Activated naive CD8-positive, alpha-beta T cell treated with anti-CD3 and anti-CD28 coated beads, Interleukin-2, amount 50 U/mL, for 24 hours (primary cell): ENCODE data around the gene LMX1B.

Experiments used
- ATAC-seq: fragments of 150-1000 bp; cut with Tn5 transposase; one replicate; pipeline ENCODE4 v1.10.0; 2021
- DNase-seq: peaks from one replicate; pipeline ENCODE4 v3.0.0; 2021
- H3K27ac Mint-ChIP-seq: one replicate; pipeline ENCODE4 v1.8.0; 2021; ENCODE audit warnings: mild to moderate bottlenecking, mixed read lengths
- H3K27me3 Mint-ChIP-seq: one replicate; pipeline ENCODE4 v1.8.0; 2021; ENCODE audit warnings: mixed read lengths
- H3K36me3 Mint-ChIP-seq: one replicate; pipeline ENCODE4 v1.8.0; 2021; ENCODE audit warnings: low read depth, mixed read lengths
- H3K4me1 Mint-ChIP-seq: one replicate; pipeline ENCODE4 v1.8.0; 2021; ENCODE audit warnings: mixed read lengths
- H3K4me3 Mint-ChIP-seq: one replicate; pipeline ENCODE4 v1.8.0; 2021; ENCODE audit warnings: mild to moderate bottlenecking, moderate library complexity, mixed read lengths
- H3K9me3 Mint-ChIP-seq: one replicate; pipeline ENCODE4 v1.8.0; 2021; ENCODE audit warnings: mixed read lengths

LMX1B gene

DNA sequence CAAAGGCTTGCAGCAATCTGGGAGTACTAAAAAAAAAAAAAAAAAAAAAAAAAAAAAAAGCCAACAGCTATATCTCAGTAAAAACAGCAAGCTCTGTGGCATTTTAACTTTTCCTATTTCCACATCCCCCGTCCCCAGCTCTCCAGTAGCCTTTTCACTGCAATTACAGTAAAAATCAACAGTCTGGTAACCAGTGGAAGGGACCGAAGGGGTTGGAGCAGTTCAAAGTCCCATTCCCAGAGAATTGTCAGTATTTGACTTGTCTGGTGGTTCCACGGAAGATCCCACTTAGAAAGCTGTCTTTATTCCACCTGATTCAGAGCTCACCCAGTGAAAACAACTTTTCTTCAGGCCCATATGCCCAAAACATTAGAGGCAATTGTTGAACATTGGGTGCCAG lies 119.3 kb downstream of the LMX1B start:
- no peaks in the 10 kb centered on the region for H3K4me1 Mint-ChIP-seq
- no peak overlapping the region for H3K4me3 Mint-ChIP-seq
- no peak for DNase-seq
- no peak for ATAC-seq
- H3K27me3 Mint-ChIP-seq = peaks cover 2% of the 10 kb centered on the region
- no peaks in the 10 kb centered on the region for H3K36me3 Mint-ChIP-seq
- no peak overlapping the region for H3K27ac Mint-ChIP-seq
- peaks cover 16% of the 10 kb centered on the region for H3K9me3 Mint-ChIP-seq

DNA sequence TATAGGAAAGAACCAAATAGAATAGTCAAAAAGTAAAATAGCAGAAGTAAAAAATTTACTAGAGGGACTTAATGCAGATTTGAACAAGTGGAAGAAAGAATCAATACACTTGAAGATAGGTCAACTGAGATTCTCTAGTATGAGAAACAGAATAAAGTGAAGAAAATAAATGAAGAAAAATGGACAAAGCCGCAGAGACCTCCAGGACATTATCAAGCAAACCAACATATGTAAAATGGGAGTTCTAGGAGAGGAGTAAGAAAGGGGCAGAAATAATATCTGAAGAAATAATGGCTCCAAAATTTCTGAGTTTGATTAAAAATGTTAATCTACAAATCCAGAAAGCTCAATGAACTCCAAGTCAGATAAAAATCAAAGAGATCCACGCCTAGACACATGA lies 121.1 kb downstream of the LMX1B start:
- DNase-seq (no peak), ATAC-seq (no peak)
- Mint-ChIP-seq H3K27me3 (no peaks in the 10 kb centered on the region), H3K27ac (no peak overlapping the region), H3K4me3 (no peak overlapping the region), H3K9me3 (peaks cover 16% of the 10 kb centered on the region), H3K4me1 (no peaks in the 10 kb centered on the region), H3K36me3 (no peaks in the 10 kb centered on the region)

GRCh38 chr9:126735482-126735881 lies 121.8 kb downstream of the LMX1B start:
- ATAC-seq (no peak), DNase-seq (no peak)
- no peaks in the 10 kb centered on the region for H3K4me1 Mint-ChIP-seq
- H3K4me3 Mint-ChIP-seq = no peak overlapping the region
- H3K27ac Mint-ChIP-seq = no peak overlapping the region
- H3K9me3 Mint-ChIP-seq = peaks cover 16% of the 10 kb centered on the region
- no peaks in the 10 kb centered on the region for H3K36me3 Mint-ChIP-seq
- H3K27me3 Mint-ChIP-seq = no peaks in the 10 kb centered on the region

GRCh38 chr9:126738553-126738952 lies 124.8 kb downstream of the LMX1B start:
- H3K27ac Mint-ChIP-seq = no peak overlapping the region
- no peak for DNase-seq
- H3K36me3 Mint-ChIP-seq = no peaks in the 10 kb centered on the region
- peaks cover 16% of the 10 kb centered on the region for H3K9me3 Mint-ChIP-seq
- peak; percentile 49 for ATAC-seq
- H3K27me3 Mint-ChIP-seq = no peaks in the 10 kb centered on the region
- no peak overlapping the region for H3K4me3 Mint-ChIP-seq
- no peaks in the 10 kb centered on the region for H3K4me1 Mint-ChIP-seq

DNA sequence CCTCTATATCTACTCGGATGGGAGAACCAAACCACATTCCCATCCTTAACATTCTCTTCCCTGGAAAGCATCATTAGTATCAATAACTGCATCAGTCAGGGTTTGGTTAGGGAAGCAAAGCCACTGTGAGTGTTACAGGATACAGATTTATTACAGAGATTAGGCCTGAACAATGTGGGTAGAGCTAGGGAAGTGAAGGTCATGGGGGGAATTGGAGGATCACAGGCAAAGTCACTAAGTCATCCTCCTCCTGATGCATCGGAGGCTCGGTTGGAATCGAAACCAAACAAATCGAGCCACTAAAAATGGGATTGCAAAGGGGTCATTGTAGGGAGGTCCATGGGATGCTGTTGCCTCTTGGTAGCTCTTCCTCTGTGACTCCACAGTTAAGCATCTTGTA lies 129.3 kb downstream of the LMX1B start:
- H3K9me3 Mint-ChIP-seq = no peaks in the 10 kb centered on the region
- no peak overlapping the region for H3K27ac Mint-ChIP-seq
- no peak for ATAC-seq
- peaks cover 2% of the 10 kb centered on the region for H3K27me3 Mint-ChIP-seq
- no peak for DNase-seq
- no peaks in the 10 kb centered on the region for H3K36me3 Mint-ChIP-seq
- peaks cover 22% of the 10 kb centered on the region for H3K4me1 Mint-ChIP-seq
- no peak overlapping the region for H3K4me3 Mint-ChIP-seq

DNA sequence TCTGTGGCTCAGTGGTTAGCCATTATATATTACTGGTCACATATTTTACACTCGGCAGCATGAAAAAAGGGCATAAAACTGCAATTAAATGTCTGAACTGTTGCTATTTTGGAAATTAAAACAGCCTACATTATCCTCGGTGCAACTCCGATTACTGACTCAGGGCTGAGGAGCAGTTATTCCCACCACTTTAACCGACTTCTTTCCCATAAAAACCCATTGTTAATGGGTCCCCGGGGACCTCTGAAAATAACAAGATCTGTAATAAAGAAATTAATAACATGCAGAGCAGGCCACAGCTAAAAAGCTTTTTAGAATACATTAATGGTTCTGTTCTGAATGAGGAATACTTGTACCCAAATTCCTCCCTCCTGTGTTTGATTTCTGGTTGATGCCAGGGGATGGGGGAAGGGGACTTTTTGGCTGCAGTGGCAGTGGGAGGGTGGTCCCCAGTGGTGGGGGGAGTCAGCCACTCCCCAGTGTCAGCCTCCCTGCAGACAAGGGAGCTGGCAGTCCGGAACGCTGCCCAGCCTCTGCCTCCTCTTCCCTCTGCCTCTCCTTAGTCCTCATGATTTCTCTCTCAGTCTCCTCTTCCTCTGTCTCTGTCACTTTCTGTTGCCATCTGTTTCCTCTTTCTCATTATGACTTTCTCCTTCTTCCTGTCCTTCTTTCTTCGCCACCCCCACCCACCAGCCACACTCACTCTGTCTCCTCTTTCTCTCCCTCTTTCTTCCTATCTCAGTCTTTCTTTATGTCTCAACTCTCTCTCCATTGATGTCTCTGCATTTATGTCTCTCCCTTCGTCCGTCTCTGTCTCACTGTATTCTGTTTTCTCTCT lies 132.1 kb downstream of the LMX1B start:
- peaks cover 30% of the 10 kb centered on the region for H3K4me1 Mint-ChIP-seq
- no peaks in the 10 kb centered on the region for H3K36me3 Mint-ChIP-seq
- peaks cover 2% of the 10 kb centered on the region for H3K27me3 Mint-ChIP-seq
- H3K9me3 Mint-ChIP-seq = no peaks in the 10 kb centered on the region
- DNase-seq = no peak
- no peak overlapping the region for H3K4me3 Mint-ChIP-seq
- peak; percentile 54 for ATAC-seq
- peak overlapping the region; percentile 76 for H3K27ac Mint-ChIP-seq
